ENCODE data around the gene EBPL.

Gene EBPL

DNA sequence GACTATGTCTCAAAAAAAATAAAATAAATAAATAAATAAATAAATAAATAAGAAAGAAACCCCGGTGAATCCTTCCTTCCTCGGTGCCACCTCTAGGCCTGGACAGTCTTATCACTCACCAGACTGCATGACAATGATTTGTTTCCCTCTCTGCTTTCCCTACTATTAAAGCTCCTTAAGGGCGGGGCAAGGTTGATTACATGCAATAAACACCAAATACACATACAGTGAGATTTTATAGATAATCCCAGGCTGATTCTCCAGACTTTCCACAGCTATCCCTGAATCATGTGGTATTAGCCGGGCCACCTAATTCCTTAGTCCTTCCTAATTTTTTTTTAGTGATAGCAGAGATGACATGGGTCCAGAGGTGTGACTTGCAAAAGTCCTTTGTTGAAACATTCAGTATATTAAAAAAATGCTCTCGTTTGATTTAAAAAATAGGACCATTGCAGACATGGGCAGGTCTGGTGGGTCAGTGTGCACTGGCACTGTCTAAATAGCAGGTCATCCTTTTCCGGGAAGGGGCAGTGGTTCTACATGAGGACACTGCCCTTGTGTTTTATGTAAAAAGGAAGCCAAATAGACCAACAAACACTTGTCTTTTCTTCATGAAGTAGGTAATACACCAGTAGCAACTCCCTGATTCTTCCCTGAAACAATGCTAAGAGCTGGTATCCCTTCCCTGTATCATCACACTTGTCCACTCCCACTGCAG, 14.5 kb downstream of the EBPL start:
- DNase-seq (ENCODE audit: low read depth, low spot score), result no peak

GRCh38 chr13:49670828-49671227, 20.5 kb downstream of the EBPL start:
- DNase-seq (ENCODE audit: low read depth, low spot score), result no peak

- peak; percentile 59 for DNase-seq (ENCODE audit: low read depth, low spot score)
Observed at GRCh38 chr13:49669735-49670309, 21.5 kb downstream of the EBPL start.

DNA sequence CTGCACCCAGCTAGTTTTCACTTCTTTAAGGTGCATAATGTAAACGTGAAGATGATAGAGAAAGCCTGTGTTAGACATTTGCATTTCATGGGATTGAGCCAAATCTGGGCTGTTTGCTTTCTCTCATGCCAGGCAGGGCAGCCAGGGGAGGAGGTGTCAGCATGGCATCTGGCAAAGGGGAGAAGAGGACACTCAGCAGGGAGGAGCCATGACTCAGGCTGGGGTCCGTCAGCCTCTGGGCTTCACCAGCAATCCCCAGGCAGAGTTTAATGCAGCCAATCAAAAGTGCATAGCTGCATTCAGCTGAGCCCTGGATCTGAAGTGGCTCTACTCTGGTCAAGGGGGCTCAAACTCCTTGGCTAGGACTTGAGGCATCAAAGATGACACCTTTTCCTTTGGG, 23.5 kb downstream of the EBPL start:
- DNase-seq (ENCODE audit: low read depth, low spot score), result no peak

- DNase-seq (ENCODE audit: low read depth, low spot score), result peak; percentile 55
Observed at GRCh38 chr13:49664606-49665005, 26.7 kb downstream of the EBPL start.

DNA sequence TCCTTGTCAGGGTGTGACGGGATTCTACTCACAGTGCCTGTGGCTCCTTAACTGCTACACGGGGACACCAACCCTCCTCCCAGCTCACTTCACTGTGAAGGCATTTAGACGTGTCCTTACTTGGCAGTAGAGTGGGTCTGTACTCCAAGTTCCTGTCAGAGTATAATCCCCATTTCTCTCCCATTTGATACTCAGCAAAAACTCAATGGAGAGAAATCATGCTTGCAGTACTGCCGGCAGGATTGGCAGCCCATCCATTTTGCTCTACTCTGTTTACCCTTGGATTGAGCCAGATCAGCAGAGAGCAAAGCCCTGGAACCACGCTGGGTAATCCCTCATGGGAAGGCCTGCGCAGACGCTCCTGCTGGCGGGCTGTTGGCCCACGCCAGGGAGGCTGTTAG, 34.0 kb downstream of the EBPL start:
- peak; percentile 14 for DNase-seq (ENCODE audit: low read depth, low spot score)

GRCh38 chr13:49655906-49656305, 35.4 kb downstream of the EBPL start:
- DNase-seq (ENCODE audit: low read depth, low spot score), result no peak

GRCh38 chr13:49654011-49654410, 37.3 kb downstream of the EBPL start:
- DNase-seq (ENCODE audit: low read depth, low spot score), result no peak

GRCh38 chr13:49653478-49653877, 37.8 kb downstream of the EBPL start:
- no peak for DNase-seq (ENCODE audit: low read depth, low spot score)

DNA sequence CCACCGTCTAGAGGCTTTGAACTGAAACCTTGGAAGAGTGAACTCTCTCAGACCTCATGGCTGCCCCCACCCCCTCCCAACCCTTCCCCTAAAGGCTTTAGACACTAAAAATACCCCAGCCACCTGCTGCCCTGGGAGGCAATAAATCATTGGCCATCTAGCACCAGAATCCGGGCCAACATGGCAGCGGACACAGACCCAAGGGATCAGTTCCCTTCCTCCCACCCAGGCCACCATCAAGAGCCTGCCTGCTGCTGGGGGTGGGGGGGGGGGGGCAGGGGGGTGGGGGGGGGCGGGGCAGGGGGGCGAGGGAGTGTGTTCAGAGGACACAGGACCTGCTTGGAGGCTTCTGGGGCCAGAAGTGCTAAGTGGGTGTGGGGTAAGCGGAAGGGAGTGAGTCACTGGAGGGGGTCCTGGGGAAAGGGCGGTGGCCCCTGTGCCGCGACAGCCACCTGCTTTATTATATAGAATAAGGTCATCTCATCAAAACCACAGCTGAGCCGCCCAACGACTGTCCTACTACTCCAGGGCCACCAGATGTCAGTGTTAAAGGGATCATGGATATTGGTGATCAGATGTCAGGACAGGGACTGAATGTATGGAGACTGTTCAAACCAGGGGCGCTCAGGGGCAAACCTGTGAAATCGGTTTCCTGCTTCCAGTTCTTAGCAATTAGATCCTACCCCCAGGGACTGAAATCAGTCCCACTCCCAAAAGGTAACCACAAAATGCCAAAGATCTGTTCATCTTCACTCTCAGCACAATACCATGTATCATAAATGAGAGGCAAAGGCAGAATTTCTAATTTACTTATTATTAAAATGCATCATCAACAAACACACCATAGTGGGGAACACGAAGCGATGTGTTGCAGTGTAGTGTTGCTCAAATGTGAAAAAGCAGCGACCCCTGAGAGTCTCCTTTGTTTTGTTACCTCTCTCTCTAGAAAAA, 38.7 kb downstream of the EBPL start:
- DNase-seq (ENCODE audit: low read depth, low spot score), result peak; percentile 79

- no peak for DNase-seq (ENCODE audit: low read depth, low spot score)
Observed at GRCh38 chr13:49651570-49652354, 39.5 kb downstream of the EBPL start.

- DNase-seq (ENCODE audit: low read depth, low spot score), result no peak
Observed at GRCh38 chr13:49649963-49650312, 41.3 kb downstream of the EBPL start.

DNA sequence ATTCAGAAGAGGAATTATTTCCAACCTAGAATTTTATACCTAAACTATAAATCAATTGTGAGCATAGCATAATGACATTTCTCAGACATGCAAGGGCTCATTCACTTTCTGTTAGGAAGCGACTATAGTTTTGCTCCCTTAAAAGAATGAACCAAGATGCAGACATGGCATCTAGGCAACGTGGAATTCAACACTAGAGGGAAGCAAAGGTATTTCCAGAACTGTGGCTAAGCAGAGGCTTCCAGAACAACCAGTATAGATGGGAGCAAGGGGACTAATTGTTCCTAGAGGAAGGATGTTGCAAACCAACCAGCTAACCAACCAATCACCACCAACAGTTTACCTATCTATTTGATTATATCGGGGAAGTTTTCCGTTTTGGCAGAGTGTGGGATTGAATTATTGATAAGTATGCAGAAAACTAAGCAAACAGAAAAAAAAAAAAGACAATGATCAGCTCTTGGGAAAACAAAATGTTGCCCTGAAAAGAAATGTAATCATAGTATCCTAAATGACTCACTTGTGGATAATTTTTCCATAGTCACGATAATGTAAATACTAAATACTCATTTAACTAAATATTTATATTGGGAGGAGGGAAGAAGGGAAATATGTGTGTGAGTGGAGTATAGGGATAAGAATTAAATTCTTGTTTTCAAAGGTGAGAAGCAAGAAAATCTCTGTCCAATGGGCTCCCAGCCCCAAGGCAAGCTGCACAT, 41.9 kb downstream of the EBPL start:
- DNase-seq (ENCODE audit: low read depth, low spot score), result no peak

- DNase-seq (ENCODE audit: low read depth, low spot score), result no peak
Observed at GRCh38 chr13:49646688-49647087, 44.6 kb downstream of the EBPL start.

- no peak for DNase-seq (ENCODE audit: low read depth, low spot score)
Observed at GRCh38 chr13:49645451-49645850, 45.8 kb downstream of the EBPL start.

GRCh38 chr13:49643035-49643646, 48.1 kb downstream of the EBPL start:
- DNase-seq (ENCODE audit: low read depth, low spot score), result no peak

DNA sequence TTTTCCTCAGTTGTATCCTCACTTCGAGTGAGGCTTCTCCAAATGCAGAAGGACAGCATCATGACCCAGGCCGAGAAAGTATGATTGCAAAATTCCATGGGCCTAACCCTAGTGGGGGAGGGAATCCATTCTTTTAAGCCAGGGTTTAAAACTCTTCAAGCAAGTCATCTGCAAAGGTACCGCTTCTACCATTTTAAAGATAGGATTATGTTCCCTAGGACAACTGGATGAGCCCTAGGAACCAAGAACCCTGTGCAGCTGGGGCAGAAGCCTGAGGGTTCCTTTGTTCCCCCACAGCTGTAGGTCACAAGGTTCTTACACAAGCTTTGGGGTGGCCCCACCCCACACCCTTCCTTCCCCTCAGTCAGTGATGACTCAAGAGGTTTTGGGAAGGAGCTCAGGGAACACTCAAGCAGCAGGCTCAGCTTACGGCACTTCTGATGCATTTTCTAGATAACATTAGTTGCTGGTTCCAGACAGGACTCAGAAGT, 49.4 kb downstream of the EBPL start:
- peak; percentile 73 for DNase-seq (ENCODE audit: low read depth, low spot score)

- DNase-seq (ENCODE audit: low read depth, low spot score), result no peak
Observed at GRCh38 chr13:49638744-49639072, 52.6 kb downstream of the EBPL start.

DNA sequence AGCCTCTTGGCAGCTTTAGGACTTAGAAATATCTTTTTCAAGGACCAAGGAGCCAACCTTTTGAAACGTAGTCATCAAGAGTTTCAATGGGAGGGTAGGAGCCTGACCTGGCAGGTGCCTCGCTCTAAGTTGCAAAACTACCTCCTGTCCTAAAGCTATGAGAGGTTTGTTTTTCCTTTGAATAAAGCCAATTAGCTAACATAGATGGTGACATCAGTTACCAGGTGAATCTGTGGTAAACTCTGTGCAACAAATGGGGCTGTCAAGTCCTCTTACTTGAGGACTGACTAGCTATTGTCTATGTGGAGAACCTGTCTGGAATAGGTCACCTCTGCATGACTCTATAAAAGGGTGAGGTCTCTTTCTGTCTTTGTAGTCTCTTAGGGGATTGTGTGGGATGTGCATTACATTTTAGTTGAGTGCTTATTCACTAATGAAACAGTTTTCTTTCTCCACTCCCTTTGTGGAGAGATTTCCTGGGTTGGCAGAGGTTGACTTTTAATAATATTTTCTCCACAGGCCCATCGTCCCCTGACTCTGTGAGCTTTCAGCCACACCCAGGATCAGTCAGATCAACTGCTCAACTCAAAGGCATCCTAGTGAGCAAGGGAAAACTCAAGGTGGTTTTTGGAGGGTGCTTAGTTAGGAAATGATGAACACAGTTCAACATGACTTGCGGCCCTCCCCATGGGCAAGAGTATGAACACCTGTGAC, 53.1 kb downstream of the EBPL start:
- no peak for DNase-seq (ENCODE audit: low read depth, low spot score)

DNA sequence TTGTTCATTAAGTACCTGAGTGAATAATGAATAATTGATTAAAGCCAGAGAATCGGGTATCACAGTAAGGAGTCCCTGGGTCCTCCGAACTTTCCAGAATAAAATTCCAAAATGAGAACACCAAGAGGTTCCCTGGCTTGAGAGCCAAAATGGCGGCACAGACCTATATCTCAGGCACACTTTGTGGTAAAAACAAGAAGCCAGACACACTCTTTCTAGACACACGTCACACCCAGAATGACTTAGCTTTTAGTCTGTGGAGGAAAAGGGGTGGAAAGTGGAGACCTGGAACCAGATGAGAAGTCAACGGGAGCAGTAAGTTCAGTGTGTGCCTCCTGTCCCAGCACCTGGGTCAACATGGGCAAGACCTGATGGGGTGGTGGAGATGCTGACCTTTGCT, 54.6 kb downstream of the EBPL start:
- DNase-seq (ENCODE audit: low read depth, low spot score), result no peak
